Omental fat pad (tissue), 4 donors: Measurements from ENCODE around the gene SLC35F5. TPM values are rescaled to one million over a fixed set of nuclear protein-coding genes. Genes with fewer than 3 reads are reported as not detected.

Source experiments
- ATAC-seq: fragments of 150-250 bp; one replicate; pipeline ENCODE4 v1.9.1; 2016; ENCODE audit warnings: mild to moderate bottlenecking, moderate library complexity; ENCODE audit not compliant: low FRiP score
- DNase-seq: peaks from one replicate; pipeline ENCODE4 v3.0.0-alpha.2; 2019; ENCODE audit warnings: low spot score
- CTCF ChIP-seq, 3 donors: fragments of 450-650 bp; IDR thresholded peaks; one replicate each; pipeline ENCODE4 v1.5.1; 2016 to 2017; ENCODE audit warnings: antibody characterized with exemption in 3 of 3, mild to moderate bottlenecking in 3 of 3, moderate library complexity in 2 of 3
- total RNA-seq, 4 donors: library from RNA; depleted of rRNA; stranded (reverse); fragments of >200 nt; gene quantifications; one replicate each; pipeline ENCODE4 v1.1.0, GENCODE V29; 2016

SLC35F5 gene
- total RNA-seq, 4 donors from 2014 or later: 57.2 to 87.0 (median 69.1) TPM

GRCh38 chr2:113755835-113756354 is 547 bp downstream of the SLC35F5 start:
- DNase-seq (no peak), ATAC-seq (peak; percentile 41)

GRCh38 chr2:113755035-113755834 is 1.2 kb downstream of the SLC35F5 start:
- ATAC-seq: no peak
- no peak for TF ChIP-seq CTCF (IDR thresholded peaks at IDR 0.05)
- DNase-seq: no peak

More at GRCh38 chr2:113755835-113756354, 547 bp downstream of the SLC35F5 start:
- TF ChIP-seq CTCF (IDR thresholded peaks at IDR 0.05): no peak

- ATAC-seq: no peak
- DNase-seq: no peak
- no peak for TF ChIP-seq CTCF (IDR thresholded peaks at IDR 0.05)
Measured at GRCh38 chr2:113754160-113754559, 2.3 kb downstream of the SLC35F5 start.

GRCh38 chr2:113750385-113750784 is 6.1 kb downstream of the SLC35F5 start:
- no peak for DNase-seq
- ATAC-seq: no peak
- no peak for TF ChIP-seq CTCF (IDR thresholded peaks at IDR 0.05)

GRCh38 chr2:113741091-113741490 is 15.4 kb downstream of the SLC35F5 start:
- no peak for TF ChIP-seq CTCF (IDR thresholded peaks at IDR 0.05)
- ATAC-seq: no peak
- no peak for DNase-seq

GRCh38 chr2:113739849-113740248 is 16.6 kb downstream of the SLC35F5 start:
- no peak for ATAC-seq
- no peak for TF ChIP-seq CTCF (IDR thresholded peaks at IDR 0.05)
- no peak for DNase-seq

GRCh38 chr2:113734185-113734584 is 22.3 kb downstream of the SLC35F5 start:
- DNase-seq: no peak
- no peak for TF ChIP-seq CTCF (IDR thresholded peaks at IDR 0.05)
- ATAC-seq: no peak
